NCI-H2107 treated with DMSO at 0.1 percent for 48 hours (cell line): ENCODE results near the gene BDH1.
"Not testable (repeated sequence)": the region's sequence is repeated elsewhere in the genome, so short reads cannot be mapped to it uniquely, and the experiment has no call there.

ENCODE experiments used
- DNase-seq: peaks from one replicate; lab custom pipeline; 2025; ENCODE audit not compliant: unreplicated experiment; lab: John Stamatoyannopoulos, UW

The BDH1 gene

GRCh38 chr3:197578376-197578775 is 22.6 kb upstream of the BDH1 start:
- DNase-seq, result no peak

DNA sequence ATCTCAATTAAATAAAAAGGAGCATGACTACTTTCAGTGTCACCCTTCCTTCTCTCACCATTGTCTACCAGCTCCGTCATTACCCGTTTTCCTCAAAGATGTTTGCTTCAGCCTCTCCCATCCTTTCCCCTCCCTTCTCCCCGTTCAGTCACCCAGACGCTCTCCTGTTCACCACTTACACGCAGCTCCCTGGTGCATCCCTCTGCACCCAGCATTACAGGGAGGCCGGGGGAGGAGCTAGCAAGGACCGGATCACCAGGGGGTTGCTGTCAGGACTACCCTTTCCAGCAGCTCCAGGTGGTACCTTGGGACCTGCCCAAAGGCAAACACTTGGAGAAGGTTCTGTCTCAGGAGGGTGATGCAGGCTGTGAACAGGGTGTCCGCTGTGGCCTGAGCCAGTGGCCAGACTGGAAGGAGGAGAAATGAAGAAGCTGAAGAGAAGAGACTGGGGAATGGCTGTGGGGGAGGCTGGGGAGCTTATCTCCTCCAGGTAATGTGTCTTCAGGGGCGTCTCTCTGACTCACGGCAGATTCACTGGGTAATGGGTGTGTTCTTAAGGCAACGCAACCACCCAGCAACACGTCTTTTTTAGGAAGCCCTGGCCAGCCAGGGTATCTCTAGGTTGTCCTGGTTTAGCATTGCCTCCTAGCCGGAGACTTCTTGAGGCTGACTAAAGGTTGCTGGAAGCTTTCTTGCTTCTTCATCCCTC is 21.8 kb upstream of the BDH1 start:
- no peak for DNase-seq

DNA sequence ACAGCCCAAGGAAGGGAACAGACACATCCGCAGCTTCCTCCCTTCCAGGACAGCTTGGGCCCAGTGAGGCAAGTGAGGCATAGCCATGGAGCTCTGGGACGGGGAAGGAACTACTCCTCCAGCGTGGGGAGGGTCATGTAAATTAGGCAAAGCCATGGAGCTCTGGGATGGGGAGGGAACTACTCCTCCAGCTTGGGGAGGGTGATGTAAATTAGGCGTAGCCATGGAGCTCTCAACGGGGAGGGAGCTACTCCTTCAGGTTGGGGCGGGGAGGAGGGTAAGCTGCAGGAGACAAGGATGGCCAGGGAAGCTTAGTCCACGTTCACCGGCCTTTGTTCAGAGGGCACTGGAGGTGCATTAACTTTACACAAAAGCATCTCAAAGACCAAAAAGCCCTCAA is 21.1 kb upstream of the BDH1 start:
- DNase-seq, result no peak

DNA sequence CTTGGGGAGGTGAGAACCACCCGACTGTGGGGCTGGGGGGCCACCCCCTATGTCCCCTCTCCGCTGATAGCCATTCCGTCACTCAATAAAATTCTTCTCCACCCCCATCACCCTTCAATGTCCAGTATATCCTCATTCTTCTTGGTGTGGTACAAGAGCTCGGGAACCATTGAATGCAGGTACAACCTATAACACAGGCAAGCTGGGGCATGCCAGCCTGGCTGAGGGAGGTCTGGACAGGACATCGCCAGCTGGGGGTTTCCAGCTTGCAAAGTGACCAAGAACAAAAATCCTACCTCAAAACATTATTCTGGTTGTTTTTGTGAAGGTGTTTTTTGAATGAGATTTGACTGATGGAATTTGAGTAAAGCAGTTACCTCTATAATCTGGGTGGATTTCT is 19.6 kb upstream of the BDH1 start:
- DNase-seq, result no peak

DNA sequence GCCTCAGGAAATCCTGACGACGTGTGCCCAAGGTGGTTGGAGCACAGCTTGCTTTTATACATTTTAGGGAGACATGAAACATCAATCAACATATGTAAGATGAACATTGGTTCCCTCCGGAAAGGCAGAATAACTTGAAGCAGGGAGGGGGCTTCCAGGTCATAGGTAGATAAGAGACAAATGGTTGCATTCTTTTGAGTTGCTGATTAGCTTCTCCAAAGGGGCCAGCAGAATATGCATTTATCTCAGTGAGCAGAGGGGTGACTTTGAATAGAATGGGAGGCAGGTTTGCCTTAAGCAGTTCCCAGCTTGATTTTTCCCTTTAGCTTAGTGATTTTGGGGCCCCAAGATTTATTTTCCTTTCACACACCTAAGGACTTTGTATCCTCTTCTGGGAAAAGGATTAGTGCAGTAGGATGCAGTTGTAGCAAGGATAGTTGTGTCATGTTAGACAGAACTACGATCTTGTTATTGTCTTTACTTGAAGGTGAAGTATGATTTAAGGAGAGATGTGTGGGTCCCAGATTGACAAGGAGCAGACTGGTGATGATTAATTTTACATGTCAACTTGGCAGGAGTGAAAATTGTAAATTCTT is 18.7 kb upstream of the BDH1 start:
- DNase-seq, result not testable (repeated sequence)

DNA sequence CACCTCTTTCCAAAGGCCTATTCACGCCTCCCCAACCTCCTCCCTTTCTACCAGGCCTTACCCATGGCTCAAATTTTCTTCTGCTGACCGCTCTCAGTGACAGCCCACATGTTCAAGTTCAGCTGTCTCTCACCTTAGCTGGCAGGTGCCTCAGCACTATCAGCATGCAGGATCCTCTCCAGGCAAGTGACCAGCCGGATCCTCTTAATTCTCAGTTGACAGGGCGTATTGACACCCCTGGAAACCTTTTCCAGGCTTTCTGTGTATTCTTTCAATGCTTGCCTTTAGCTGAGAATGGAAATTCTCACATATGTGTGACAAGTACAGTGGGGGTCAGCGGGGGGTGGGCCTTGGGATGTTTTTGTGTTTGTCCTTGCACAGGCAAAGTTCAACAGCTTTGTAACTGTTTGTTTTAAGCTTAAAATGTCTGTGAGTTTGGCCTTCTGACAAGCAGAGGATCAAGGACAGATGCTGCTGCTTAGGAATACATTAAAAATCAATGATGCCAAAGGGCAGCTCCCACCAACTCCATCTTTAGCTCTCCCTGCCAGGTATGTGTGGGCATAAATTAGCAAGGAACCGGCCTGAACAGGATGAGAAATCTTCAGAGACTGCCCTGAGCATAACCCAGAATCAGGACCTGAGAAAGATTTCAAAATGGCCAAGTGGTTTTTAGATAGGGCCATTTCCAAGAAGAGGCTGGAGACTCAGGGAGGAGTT is 17.4 kb upstream of the BDH1 start:
- no peak for DNase-seq

GRCh38 chr3:197571880-197572172 is 16.1 kb upstream of the BDH1 start:
- DNase-seq, result not testable (repeated sequence)

- not testable (repeated sequence) for DNase-seq
Measured at GRCh38 chr3:197571074-197571879, 15.5 kb upstream of the BDH1 start.

DNA sequence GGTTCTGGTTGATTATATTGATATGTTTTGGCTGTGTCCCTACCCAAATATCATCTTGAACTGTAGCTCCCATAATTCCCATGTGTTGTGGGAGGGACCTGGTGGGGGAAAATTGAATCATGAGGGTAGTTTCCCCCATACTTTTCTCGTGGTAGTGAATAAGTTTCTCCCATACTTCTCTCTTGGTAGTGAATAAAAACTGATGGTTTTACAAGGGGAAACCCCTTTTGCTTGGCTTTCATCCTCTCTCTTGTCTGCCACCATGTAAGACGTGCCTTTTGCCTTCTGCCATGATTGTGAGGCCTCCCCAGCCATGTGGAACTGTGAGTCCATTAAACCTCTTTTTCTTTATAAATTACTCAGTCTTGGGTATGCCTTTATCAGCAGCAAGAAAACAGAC is 13.7 kb upstream of the BDH1 start:
- not testable (repeated sequence) for DNase-seq

DNA sequence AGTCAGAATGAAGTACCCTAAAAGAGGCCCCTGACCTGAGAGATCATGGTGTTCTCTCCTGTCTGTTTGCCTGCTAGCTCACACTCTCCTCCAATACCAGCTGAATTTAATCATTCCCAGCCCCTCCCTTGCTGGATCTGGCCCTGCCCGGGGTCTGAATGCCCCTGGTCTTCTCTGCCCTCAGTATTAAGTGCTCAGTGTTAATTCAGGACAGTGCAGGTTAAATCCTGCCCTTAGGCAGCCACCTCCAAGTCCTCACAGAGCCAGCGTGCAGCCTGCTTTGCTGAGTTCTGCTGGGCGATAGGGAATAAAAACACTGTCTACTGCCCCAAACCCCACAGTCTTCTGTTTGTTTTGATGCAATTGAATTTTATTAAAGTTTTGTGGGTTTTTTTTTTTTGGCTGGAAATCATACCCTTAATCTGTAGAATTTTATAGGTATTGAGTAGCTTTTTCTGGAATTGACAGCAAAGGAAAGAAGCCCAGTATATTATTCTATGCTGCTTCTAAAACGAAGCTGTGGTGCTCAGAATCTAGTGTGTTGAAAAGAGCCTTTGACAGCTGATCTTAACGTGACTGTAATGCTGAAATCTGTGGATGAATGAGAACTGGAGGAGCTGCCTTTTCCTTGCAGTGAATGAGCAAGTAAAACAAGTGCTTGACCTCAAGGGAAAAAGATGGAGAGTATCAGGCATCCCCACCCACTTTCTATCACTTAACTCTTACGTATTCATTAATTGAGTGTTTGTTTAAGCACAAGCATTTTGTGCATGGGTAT is 12.3 kb upstream of the BDH1 start:
- DNase-seq, result no peak

GRCh38 chr3:197566155-197566554 is 10.4 kb upstream of the BDH1 start:
- not testable (repeated sequence) for DNase-seq

DNA sequence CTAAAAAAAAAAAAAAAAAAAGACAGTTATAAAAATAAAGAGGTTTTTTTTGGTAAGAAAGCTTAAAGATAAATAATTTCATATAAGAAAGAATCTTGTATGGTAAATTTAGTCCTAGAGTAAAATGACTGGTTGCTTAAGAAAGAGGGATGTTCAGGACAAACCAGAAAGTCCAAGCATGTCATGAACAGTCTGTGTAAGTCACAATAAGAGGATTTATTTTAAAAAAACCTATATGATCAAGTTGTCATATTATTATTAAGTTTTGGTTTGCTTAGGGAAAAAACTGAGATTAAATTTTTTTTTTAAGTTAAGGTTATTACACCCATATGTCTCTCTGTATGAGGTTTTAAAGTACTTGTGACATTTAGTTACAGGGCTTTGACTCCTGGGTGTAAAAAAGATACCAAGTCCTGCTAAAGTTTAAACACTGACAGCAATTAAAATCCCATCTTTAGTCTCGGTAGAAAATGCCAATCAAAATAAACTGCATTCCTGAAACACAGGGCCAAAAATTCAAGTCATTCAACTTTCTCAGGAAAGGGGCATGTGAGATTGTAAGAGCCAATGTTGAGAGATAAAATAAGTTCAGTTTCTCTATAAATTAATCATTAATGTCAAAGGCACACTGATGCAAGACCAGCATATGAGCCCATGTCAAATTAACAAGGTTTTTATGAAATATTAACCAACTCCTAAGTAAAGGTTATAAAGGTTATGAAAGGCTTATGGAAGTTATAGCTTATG is 8.5 kb upstream of the BDH1 start:
- no peak for DNase-seq

DNA sequence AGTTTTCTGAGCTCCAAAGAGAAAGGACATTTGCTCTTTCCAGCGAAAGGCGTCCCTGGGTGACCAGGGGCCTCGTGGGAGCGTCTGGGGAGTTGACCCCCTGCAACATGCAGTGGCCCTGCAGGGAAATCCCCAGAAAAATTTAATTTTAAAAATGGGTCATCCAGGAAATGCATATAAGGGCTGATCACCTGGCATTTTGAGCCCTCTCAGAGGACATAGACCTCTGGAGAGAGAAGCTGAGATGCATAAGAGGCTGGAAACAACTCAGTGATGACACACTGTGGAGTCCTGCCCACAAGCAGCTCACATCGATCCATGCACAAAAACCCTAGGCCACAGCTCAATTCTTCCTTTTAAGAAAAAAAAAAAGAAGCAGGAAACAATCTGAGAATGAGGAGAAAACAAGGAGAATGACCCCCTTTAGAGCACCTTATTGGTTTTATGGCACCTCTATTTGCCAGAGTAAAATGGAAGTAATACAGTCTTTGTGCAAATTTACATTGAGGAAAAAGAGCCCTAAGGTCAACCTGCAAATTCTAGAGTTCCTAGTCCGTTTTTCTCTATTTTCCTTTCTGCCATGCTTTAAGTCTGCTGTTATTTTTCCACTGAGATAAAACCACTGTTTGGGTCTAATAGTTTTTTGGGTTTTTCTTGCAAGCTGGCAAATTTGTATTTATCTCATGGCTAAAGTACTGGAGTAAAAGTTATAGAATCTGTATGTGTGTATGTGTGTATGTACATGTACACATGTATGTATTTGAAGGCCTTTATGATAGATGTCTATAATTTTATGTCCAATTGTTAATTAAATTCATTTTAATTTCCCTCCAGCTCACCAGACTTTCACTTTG is 6.9 kb upstream of the BDH1 start:
- no peak for DNase-seq

GRCh38 chr3:197561926-197562325 is 6.2 kb upstream of the BDH1 start:
- DNase-seq, result no peak

GRCh38 chr3:197559651-197560050 is 3.9 kb upstream of the BDH1 start:
- DNase-seq, result no peak

DNA sequence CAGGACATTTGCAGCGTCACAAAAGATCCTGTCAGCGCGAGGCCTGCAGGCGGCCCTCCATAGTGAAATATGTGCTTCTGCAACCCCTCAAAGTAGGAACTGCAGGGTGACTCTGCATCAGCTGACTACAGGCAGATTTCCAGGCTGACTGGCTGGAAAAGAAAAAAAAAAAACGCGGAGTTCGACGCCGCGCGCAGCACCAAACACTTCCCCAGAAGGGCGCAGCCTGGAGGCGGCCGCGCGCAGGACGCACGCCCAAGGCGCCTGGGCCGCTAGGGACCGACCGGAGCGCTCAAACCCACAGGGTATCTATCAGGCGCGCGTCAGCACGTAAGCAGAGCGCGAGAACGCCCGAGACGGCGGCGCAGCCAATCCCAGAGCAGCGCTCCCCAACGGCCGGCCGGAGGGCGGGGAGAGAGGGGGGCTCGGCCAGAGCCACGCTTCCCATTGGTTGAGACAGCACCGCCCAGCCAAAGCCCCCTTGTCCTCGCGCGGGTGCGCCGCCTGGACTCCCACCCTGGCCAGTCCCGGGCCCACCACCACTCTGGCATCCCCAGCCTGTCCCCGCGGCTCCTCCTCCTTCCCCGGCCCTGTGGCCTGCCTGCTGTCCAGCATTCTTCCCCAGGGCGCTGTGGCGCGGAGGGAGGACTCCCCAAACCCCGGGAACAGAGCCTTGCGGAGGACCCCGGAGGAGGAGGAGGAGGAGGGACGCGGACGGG is 1.0 kb downstream of the BDH1 start:
- peak; percentile 98 for DNase-seq

DNA sequence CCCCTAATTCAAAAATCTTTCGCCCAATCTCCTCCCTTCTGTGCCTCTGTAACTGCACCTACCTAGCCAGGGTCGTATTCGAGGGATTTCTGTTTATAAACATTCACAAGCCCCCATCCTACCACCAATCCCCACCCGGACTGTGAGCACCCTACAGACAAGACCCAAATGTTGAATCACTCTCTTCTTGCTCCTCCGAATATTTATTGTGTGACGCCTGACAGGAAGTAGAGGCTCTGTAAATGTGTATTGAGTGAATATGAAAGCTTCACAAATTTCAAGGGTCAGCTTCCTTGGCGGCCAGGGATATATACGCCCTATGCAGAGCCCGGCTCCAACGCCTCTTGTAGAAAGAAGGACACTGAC is 1.6 kb downstream of the BDH1 start:
- DNase-seq, result no peak

DNA sequence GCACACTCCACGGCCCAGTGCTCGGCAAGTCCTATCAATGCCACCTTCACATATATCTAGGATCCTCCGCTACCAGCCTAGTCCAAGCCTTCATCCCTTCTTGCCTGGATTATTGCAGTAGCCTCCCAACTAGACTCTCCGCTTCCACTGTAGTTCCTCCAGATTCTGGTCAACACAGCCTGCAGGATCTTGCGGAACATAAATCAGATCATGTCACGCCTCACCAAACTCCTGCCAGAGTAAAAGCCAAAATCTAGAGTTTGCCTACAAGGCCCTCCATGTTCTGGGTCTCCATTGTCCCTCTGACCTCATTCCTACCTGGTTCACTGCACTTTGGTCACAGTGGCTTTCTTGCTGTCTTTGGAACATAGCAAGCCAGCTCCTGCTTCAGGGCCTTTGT is 3.6 kb downstream of the BDH1 start:
- DNase-seq, result no peak

- DNase-seq, result peak; percentile 84
Measured at GRCh38 chr3:197550489-197550888, 5.3 kb downstream of the BDH1 start.
